ENCODE measurements around the gene AS3MT. TPM values are rescaled to one million over a fixed set of nuclear protein-coding genes. Genes with fewer than 3 reads are reported as not detected.
"Not testable (repeated sequence)": the region's sequence is repeated elsewhere in the genome, so short reads cannot be mapped to it uniquely, and the experiment has no call there.

Gene AS3MT
- polyA plus RNA-seq, 1 donor, result 8.3 TPM

- DNase-seq (ENCODE audit: low read depth), result not testable (repeated sequence)
These were observed 13.4 kb upstream of the AS3MT start for GRCh38 chr10:102855731-102856436.

GRCh38 chr10:102856758-102857424 lies 12.4 kb upstream of the AS3MT start:
- no peak for DNase-seq (ENCODE audit: low read depth)

GRCh38 chr10:102859911-102860310 lies 9.4 kb upstream of the AS3MT start:
- no peak for DNase-seq (ENCODE audit: low read depth)

DNA sequence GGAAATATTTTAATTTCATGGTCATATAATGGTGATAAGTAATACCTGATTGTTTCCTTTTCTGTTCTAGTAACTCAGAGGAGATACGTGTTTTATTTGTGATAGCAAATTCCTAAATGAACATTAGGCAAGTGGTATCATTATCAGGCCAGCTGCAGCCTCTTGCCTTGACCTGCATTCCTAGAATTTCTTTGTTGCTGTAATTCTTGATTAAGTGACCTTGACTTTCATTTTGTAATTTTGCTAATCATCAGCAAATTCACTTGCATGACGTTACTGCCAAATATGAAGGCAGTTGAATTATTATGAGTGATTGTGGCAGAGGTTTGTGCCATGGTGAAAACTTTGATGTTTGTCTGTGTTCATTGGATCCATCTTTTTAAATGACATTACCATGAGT lies 5.6 kb upstream of the AS3MT start:
- no peak for DNase-seq (ENCODE audit: low read depth)

DNA sequence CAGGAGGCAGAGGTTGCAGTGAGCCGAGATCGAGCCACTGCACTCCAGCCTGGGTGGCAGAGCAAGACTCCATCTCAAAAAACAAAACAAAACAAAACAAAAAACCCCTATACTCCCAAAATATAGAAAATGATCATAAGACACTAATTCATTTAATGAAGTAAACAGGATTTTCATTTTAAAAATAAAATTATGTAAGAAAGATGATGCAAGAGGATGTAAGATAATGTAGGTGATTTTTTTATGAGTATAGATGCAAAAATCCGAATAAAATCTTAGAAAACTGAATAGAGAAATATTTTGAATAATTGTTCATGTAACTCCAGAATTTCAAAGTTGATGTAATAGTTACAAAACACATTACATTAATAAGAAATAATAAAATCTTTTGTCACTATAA lies 3.6 kb upstream of the AS3MT start:
- no peak for DNase-seq (ENCODE audit: low read depth)

DNA sequence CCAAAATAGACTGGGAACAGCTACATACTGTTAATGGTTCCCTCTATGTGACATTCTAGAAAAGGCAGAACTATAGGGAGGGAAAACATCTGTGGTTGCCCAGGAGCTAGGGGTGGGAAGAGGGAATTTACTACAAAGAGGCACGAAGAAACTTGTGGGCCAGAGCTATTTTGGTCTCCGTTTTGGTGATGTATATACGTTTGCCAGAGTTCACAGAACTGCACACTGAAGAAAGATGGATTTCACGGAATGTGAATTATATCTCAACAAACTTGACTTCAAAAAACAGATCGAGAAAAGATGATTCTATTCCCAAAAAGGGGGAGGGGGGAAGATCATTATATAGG lies 386 bp upstream of the AS3MT start:
- DNase-seq (ENCODE audit: low read depth), result no peak

GRCh38 chr10:102870221-102870620 lies 951 bp downstream of the AS3MT start:
- no peak for DNase-seq (ENCODE audit: low read depth)

GRCh38 chr10:102872163-102872562 lies 2.9 kb downstream of the AS3MT start:
- no peak for DNase-seq (ENCODE audit: low read depth)

DNA sequence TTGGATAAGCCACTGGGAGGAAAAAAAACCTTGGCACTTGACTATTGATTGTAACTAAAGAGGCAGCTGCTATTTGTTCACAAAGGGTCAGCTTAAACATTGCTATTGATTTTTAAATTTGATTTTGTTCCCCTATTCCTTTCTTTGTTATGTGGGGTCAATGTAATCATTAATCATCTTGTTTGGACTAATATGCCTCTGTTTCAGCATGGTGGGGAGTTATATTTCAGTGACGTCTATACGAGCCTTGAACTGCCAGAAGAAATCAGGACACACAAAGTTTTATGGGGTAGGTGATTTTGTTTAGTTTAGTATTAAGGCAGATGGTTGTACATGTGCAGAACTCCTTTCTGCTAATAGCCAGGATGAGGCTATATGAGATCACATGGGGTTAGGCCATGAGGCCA lies 7.5 kb downstream of the AS3MT start:
- DNase-seq (ENCODE audit: low read depth), result no peak

GRCh38 chr10:102878629-102879028 lies 9.4 kb downstream of the AS3MT start:
- no peak for DNase-seq (ENCODE audit: low read depth)

DNA sequence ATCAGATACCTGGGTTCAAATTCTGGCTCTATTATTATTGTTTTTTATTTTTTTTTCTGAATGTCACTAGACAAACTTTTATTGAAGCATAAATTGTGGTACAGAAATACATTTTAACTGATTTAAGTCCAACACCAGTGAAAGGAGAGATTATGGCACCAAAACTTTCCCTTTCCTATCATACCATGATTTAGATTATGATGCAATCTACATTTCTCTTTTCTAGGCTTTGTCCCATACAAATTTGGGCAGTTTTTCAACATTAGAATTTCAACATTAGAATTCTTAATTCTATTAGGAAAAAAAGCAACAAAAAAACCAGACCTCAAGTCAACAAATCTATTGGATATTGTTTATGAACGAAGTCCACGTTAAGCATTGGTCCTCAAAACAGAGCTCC lies 11.0 kb downstream of the AS3MT start:
- no peak for DNase-seq (ENCODE audit: low read depth)

DNA sequence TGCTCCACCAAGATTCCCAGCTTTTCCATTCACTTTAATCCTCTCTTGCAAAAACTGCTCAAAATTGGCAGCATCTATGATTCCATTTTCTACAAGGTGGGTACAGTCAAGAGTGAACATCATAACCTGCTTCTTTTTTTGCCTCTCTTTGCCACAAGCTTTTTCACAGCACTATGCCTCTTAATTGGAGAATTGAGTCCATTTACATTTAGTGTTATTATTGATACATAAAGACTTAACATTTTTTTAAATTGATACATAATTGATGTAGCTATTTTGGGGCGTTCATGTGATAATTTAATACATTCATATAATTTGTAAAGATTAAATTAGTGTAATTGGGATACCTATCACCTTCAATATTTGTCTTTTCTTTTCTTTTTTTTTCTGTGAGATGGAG lies 18.8 kb downstream of the AS3MT start:
- no peak for DNase-seq (ENCODE audit: low read depth)

- no peak for DNase-seq (ENCODE audit: low read depth)
These were observed 25.4 kb downstream of the AS3MT start for GRCh38 chr10:102894466-102895213.

DNA sequence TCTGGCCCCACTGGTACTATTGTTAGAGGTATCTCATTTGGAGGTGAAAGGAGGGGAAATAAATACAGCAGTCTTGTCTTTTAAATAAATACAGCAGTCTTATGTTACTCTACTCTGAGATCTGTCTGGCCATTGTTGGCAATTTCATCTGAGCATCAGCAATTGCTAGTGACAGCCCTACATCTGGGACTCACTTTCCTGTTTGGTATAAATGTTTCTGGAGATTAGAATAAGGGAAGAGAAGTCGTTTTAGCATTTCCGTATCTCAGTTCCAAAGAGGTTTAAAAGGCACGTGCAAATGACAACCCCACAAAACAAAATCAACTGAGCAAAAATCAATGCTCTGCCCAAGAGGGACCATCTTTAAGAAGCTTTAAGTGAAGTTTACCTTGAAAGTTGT lies 30.7 kb downstream of the AS3MT start:
- no peak for DNase-seq (ENCODE audit: low read depth)

DNA sequence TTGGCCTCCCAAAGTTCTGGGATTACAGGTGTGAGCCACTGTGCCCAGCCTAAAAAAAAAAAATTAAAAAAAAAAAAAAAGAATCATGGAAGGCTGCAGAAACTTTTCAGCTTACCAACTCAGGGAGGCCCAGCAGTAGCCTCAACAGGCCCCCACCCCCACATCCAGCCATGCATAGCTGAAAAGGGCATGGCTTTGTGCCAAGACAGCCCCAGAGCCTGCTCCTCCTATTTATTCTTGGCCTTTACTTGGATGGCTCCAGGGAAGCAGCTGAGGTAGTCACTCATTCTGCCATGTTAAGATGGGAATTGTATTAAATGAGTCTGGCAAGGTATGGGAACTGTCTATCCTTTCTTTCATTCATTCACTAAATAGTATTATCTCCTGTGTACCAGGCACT lies 35.1 kb downstream of the AS3MT start:
- no peak for DNase-seq (ENCODE audit: low read depth)

GRCh38 chr10:102906507-102906906 lies 37.2 kb downstream of the AS3MT start:
- no peak for DNase-seq (ENCODE audit: low read depth)

DNA sequence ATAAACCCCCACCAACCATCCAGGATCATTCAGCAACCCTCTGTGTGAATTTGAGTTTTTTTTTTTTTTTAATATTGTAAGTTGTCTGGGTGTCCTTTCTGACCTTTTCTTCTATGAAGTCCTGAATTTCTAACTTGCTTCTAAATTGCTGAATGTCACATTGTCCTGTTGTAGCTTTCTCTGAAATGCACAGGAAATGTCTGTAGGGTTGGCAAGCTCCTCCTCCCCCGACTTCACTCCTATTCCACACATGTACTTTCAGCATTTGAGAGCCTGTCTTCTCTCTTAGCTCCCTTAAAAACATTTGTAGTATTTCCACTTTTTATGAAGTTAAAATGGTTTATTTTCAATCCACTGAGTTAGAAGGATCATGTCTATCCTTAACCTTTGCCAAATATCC lies 45.5 kb downstream of the AS3MT start:
- DNase-seq (ENCODE audit: low read depth), result no peak

- DNase-seq (ENCODE audit: low read depth), result no peak
These were observed 46.9 kb downstream of the AS3MT start for GRCh38 chr10:102916173-102916572.

DNA sequence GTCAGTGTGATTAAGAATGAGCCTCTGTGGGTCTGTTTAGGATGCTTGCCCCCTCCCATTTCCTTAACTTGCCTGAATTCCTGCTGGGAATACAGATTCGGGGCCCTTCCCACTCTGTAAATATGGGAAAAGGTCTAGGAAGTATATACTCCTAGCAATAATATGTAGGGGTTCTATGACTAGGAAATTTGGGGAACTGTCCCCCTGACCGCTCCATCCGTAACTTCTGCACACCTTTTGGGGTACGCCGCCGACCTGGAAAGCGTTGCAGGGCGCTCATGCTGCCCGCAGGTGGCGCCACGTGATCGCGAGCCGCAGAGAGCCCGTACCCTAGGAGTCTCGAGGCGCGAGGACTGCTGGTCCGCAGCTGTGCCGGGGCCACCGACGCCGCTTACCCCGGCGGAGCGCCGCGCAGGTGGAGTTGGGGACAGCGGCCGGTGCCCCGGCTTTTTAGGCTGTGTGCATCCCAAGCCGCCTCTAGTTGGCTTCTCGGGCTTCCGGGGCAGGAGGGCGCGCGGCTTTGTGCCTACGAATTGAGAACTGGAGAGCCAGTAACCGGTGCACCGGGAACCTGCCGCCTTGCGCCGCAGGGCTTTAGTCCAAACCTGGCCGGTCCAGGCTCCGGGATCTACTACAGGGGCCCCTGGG lies 48.2 kb downstream of the AS3MT start:
- peak; percentile 35 for DNase-seq (ENCODE audit: low read depth)

DNA sequence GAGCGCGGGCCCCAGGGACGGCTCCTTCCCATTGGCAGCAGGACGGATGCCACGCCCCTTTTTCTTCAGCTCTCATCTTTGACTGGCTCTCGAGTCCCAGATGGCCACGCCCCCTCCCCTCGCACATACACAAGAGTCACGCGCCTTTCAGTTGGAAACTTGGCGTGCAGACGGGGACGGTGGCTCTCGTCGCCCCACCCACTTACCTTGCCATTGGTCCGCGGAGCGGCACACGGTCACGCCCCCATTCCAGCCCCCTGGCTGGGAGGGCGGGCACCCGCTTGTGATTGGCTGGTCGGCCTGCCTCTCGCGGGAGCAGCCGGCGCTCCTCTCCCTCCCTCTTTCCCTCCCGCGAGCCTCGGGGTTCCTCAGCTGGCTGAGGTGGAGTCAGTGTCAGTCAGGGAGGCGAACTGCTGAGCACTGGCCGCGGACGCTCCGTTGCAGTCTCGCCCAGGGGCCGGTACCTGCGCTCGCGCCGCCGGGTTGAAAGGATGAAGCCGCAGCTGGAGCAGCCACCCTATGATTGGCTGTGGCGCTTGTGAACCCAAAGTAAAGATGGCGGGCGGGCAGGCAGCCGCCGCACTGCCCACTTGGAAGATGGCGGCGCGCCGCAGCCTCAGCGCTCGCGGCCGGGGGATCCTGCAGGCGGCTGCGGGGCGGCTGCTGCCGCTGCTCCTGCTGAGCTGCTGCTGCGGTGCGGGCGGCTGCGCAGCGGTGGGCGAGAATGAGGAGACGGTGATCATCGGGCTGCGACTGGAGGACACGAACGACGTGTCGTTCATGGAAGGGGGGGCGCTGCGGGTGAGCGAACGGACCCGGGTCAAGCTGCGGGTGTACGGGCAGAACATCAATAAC lies 48.9 kb downstream of the AS3MT start, which contains the start of gene CNNM2:
TSS of gene CNNM2 (plus strand) at position 333 of the 855 bp plus-strand sequence. CDS start at position 520, 187 bp downstream.
- DNase-seq (ENCODE audit: low read depth), result peak; percentile 98

GRCh38 chr10:102918817-102919245 lies 49.6 kb downstream of the AS3MT start:
- no peak for DNase-seq (ENCODE audit: low read depth)

All from forelimb muscle (tissue), 1 donor.